B cell (primary cell): ENCODE measurements around the gene HDAC5.

ENCODE experiments used
- EZH2 ChIP-seq: IDR thresholded peaks from 2 replicates; pipeline ENCODE4 v1.6.1; 2012; ENCODE audit warnings: borderline replicate concordance, low read depth, mild to moderate bottlenecking, moderate library complexity, low read length; ENCODE audit not compliant: insufficient read depth, poor library complexity, severe bottlenecking
- TF ChIP-seq, protein P1 (sequence below): fragments of 200-600 bp; IDR thresholded peaks from one replicate; pipeline ENCODE4 v1.8.0; 2022; ENCODE audit warnings: antibody characterized with exemption, mild to moderate bottlenecking

DNA sequence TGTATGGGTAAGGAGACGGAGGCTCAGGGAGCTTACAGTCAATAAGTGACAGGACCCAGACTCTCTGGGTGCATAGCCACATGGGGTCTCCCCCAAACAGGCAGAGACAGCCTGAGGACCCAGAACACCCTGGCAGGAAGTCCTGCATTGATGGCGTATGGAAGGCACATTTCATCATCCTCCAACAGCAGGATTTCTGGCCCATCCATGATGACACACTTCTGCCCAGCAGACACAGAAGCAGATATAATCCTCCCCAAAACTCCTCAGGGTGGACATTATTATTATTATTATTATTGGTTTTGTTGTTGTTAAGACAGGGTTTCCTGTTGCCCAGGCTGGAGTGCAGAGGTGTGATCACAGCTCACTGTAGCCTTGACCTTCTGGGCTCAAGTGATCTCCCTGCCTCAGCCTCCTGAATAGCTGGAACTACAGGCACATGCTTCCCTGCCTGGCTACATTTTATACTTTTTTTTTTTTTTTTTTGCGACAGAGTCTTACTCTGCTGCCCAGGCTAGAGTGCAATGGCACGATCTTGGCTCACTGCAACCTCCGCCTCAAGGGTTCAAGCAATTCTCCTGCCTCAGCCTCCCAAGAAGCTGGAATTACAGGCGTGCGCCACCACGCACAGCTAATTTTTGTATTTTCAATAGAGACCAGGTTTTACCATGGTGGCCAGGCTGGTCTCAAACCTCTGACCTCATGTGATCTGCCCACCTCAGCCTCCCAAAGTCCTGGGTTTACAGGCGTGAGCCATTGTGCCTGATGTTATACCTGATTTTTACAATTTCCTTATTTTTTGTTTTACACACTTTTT lies 11.5 kb upstream of the HDAC5 start:
- TF ChIP-seq, protein P1, sequence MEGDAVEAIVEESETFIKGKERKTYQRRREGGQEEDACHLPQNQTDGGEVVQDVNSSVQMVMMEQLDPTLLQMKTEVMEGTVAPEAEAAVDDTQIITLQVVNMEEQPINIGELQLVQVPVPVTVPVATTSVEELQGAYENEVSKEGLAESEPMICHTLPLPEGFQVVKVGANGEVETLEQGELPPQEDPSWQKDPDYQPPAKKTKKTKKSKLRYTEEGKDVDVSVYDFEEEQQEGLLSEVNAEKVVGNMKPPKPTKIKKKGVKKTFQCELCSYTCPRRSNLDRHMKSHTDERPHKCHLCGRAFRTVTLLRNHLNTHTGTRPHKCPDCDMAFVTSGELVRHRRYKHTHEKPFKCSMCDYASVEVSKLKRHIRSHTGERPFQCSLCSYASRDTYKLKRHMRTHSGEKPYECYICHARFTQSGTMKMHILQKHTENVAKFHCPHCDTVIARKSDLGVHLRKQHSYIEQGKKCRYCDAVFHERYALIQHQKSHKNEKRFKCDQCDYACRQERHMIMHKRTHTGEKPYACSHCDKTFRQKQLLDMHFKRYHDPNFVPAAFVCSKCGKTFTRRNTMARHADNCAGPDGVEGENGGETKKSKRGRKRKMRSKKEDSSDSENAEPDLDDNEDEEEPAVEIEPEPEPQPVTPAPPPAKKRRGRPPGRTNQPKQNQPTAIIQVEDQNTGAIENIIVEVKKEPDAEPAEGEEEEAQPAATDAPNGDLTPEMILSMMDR: no peak
- no peak for TF ChIP-seq EZH2
